Testis (tissue), 3 donors: ENCODE measurements around the gene HPSE2. TPM values are rescaled to one million over a fixed set of nuclear protein-coding genes. Genes with fewer than 3 reads are reported as not detected.

Experiments used
- DNase-seq: peaks from one replicate; pipeline ENCODE4 v3.0.0-alpha.2; 2019
- H3K27ac ChIP-seq, 2 donors: fragments of 200-600 bp; sonication (generic); one replicate each; pipeline ENCODE4 v1.5.1; 2019
- H3K27me3 ChIP-seq: fragments of 200-600 bp; sonication (generic); one replicate; pipeline ENCODE4 v1.5.1; 2019
- H3K36me3 ChIP-seq: fragments of 200-600 bp; sonication (generic); one replicate; pipeline ENCODE4 v1.5.1; 2017; ENCODE audit warnings: low read depth; ENCODE audit errors: missing control alignments
- H3K4me1 ChIP-seq: fragments of 200-600 bp; sonication (generic); one replicate; pipeline ENCODE4 v1.5.1; 2019
- H3K4me3 ChIP-seq, 2 donors: fragments of 200-600 bp; sonication (generic); one replicate each; pipeline ENCODE4 v1.5.1; 2017 to 2019
- H3K9me3 ChIP-seq: fragments of 200-600 bp; sonication (generic); one replicate; pipeline ENCODE4 v1.5.1; 2017
- POLR2A ChIP-seq: fragments of 450-650 bp; IDR thresholded peaks from one replicate; pipeline ENCODE4 v1.6.1; 2017; ENCODE audit warnings: antibody characterized with exemption, mild to moderate bottlenecking, moderate library complexity
- WGBS, 2 donors: methylation state at CpG; one replicate each; pipeline ENCODE4 v1.1.5; 2018; 5-methylcytosine and 5-hydroxymethylcytosine counted together
- intact Hi-C: fragments of 100-400 bp; cut with DNase I; formaldehyde crosslinking; loops from one replicate; pipeline ENCODE4 v1.15.1; 2023; ENCODE audit warnings: low total_unique reads
- microRNA-seq, 2 donors: library from miRNA; unstranded; fragments of <30 nt; microRNA quantifications; one replicate each; pipeline ENCODE4, GENCODE V29; 2016; ENCODE audit warnings: borderline number of aligned reads in 2 of 2, borderline replicate concordance in 1 of 2
- polyA plus RNA-seq: library from polyadenylated mRNA; stranded (reverse); fragments of 350-450 nt; fragmentation: Illumina TruSeq; extraction: RNeasy Lipid Tissue Mini Kit (QIAGEN cat#74804); gene quantifications from one replicate; pipeline ENCODE4 v1.2.3, GENCODE V29; 2014; ENCODE audit warnings: low read depth, low replicate concordance; ENCODE audit not compliant: insufficient read depth
- small RNA-seq, 2 donors: library from RNA; depleted of rRNA; stranded (forward); fragments of <200 nt; gene quantifications; one replicate each; pipeline ENCODE3, GENCODE V24; 2016
- total RNA-seq, 2 donors: library from RNA; depleted of rRNA; stranded (reverse); fragments of >200 nt; gene quantifications; one replicate each; pipeline ENCODE4 v1.2.3, GENCODE V29; 2016
- TF ChIP-seq, protein P1 (sequence below), 3 experiments: fragments of 450-650 bp in 2 of 3; fragments of 200-600 bp in 1 of 3; sonication (generic) in 1 of 3; IDR thresholded peaks; one replicate each; pipeline ENCODE4 v1.5.1; 2016 to 2019; ENCODE audit warnings: antibody characterized with exemption in 3 of 3, mild to moderate bottlenecking in 2 of 3, moderate library complexity in 1 of 3

The HPSE2 gene
- total and polyA plus RNA-seq, 3 donors from 2014 or later = 1.7 to 4.1 (median 2.5) TPM

DNA sequence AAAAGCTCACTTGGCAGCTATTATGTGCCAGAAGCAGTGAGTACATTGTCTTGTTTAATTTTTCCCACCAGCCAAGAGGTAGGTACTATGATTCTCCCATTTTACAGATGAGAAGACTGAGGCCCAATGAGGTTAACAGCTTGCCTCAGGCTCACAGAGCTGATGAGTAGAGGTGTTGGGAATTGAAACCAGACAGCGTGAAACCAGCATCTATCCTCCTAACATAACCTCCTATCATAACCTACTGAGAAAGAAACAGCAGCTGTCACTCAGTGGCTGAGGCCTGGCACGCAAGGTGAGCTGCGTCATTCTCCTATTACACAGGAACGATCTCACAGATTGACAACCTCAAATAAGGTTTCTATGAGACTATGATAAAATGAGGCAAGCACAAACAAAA lies 826.9 kb downstream of the HPSE2 start:
- H3K36me3 ChIP-seq = no peaks in the 10 kb centered on the region
- intact Hi-C loops = no loop called here
- no peak for DNase-seq
- no peak overlapping the region for H3K4me3 ChIP-seq
- 87 to 94% methylated on average over 4 of the region's 4 CpGs for WGBS, 2 donors
- no peaks in the 10 kb centered on the region for H3K9me3 ChIP-seq
- H3K4me1 ChIP-seq = no peaks in the 10 kb centered on the region
- no peak for TF ChIP-seq POLR2A
- no peaks in the 10 kb centered on the region for H3K27me3 ChIP-seq
- no peak overlapping the region for H3K27ac ChIP-seq

DNA sequence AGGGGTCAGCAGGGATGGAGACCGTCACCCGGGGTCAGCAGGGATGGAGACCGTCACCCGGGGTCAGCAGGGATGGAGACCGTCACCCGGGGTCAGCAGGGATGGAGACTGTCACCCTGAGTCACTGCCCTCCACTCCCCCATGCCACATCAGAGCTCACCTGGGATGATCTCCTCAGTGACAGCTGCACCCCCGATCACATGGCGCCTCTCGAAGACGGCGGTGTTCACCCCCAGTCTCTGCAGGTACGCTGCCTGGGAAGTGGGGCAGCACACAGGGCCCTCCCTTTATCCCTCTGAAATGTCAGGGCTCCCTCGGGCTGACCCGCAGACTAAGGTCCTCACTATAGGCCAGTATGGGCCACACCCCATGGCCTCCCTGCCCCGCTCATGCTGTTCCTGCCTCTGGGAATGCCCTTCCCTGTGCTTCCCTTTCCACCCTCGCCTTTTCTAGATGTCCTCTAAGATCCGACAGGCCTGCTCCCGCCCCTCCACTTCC lies 827.9 kb downstream of the HPSE2 start:
- Histone ChIP-seq H3K9me3 (no peaks in the 10 kb centered on the region), H3K27me3 (no peaks in the 10 kb centered on the region), H3K4me1 (no peaks in the 10 kb centered on the region), H3K27ac (no peak overlapping the region), H3K4me3 (no peak overlapping the region), H3K36me3 (no peaks in the 10 kb centered on the region)
- no peak for TF ChIP-seq POLR2A
- TF ChIP-seq, protein P1, sequence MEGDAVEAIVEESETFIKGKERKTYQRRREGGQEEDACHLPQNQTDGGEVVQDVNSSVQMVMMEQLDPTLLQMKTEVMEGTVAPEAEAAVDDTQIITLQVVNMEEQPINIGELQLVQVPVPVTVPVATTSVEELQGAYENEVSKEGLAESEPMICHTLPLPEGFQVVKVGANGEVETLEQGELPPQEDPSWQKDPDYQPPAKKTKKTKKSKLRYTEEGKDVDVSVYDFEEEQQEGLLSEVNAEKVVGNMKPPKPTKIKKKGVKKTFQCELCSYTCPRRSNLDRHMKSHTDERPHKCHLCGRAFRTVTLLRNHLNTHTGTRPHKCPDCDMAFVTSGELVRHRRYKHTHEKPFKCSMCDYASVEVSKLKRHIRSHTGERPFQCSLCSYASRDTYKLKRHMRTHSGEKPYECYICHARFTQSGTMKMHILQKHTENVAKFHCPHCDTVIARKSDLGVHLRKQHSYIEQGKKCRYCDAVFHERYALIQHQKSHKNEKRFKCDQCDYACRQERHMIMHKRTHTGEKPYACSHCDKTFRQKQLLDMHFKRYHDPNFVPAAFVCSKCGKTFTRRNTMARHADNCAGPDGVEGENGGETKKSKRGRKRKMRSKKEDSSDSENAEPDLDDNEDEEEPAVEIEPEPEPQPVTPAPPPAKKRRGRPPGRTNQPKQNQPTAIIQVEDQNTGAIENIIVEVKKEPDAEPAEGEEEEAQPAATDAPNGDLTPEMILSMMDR (IDR thresholded peaks at IDR 0.05) = no peak
- no peak for DNase-seq
- intact Hi-C loops = no loop called here
- 86 to 96% methylated on average over 16 of the region's 18 CpGs for WGBS, 2 donors

Small RNA genes lying within 50 kb of the gene (microRNA-seq; reads per million reads assigned to microRNA genes)
- gene MIR4685 (1.4 to 2.1 reads per million in 2 donors), gene MIR6507 (5.6 to 7.6 reads per million in 2 donors)

Small RNA genes lying within 50 kb of the gene (small RNA-seq; reads per million reads assigned to genes)
- gene MIR4685 = 0 reads per million in 2 donors
- gene MIR6507 = 0 reads per million in 2 donors

Other genes starting within 250 kb of the HPSE2 start
- gene CNNM1, start 93.5 kb upstream of the HPSE2 start, total RNA-seq = 10 to 100 TPM; 51.9 to 53.8 TPM
- 29.0 TPM for gene CNNM1, start 93.5 kb upstream of the HPSE2 start, polyA plus RNA-seq
- 10 to 100 TPM; 34.3 to 38.3 TPM for gene GOT1, start 194.8 kb upstream of the HPSE2 start, total RNA-seq
- 121 TPM for gene GOT1, start 194.8 kb upstream of the HPSE2 start, polyA plus RNA-seq